ENCODE data around the gene SUGCT. TPM values are rescaled to one million over a fixed set of nuclear protein-coding genes. Genes with fewer than 3 reads are reported as not detected.

The SUGCT gene
- total RNA-seq, 1 experiment from 2014 or later = 17.1 TPM

GRCh38 chr7:40348126-40348728 lies 213.4 kb downstream of the SUGCT start:
- H3K27me3 ChIP-seq (replicated peaks) = no peaks in the 10 kb centered on the region; the same call in 1 of the 2 replicates
- H3K36me3 ChIP-seq = no peaks in the 10 kb centered on the region
- no peaks in the 10 kb centered on the region for H3K9me3 ChIP-seq (replicated peaks)
- DNase-seq (ENCODE audit: low read depth in 1 of 2, low spot score in 2 of 2) = no peak
- H3K4me1 ChIP-seq (replicated peaks) = no peaks in the 10 kb centered on the region
- no peak overlapping the region for H3K27ac ChIP-seq
- no peak overlapping the region for H3K4me3 ChIP-seq

DNA sequence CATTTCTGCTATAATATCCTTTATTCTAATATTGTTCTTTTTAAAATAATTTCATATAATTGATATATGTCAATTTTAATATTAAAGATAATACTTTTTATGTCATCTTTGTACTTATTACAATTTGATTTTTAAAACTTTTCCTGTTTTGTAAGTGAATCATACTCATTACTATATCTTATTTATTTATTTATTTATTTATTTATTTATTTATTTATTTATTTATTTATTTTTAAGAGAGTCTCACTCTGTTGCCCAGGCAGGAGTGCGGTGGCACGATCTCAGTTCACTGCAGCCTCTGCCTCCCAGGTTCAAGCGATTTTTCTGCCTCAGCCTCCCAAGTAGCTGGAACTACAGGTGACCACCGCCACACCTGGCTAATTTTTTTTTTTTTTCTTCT lies 215.3 kb downstream of the SUGCT start:
- Histone ChIP-seq H3K27me3 (replicated peaks) (no peaks in the 10 kb centered on the region), H3K27ac (no peak overlapping the region), H3K9me3 (replicated peaks) (no peaks in the 10 kb centered on the region), H3K4me3 (no peak overlapping the region), H3K4me1 (replicated peaks) (no peaks in the 10 kb centered on the region), H3K36me3 (no peaks in the 10 kb centered on the region)
- DNase-seq (ENCODE audit: low read depth in 1 of 2, low spot score in 2 of 2) = no peak

DNA sequence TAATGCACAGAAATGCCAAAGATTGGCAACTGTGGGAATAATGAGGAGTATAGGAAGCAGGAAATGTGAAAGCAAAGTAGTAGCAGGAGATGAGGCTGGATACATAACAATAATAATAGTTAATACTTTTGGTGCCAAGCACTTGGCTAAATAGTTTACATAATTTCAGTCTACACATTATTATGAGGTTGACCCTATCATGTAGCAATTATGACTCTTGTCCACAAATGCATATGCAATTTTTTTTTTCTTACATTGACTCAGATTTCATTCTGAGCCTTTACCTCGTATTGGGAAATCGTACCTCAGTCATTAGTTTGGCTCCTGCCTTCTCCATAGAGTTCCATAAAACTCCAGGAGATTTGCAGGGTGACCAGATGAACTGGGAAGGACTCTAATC lies 219.9 kb downstream of the SUGCT start:
- no peak for DNase-seq (ENCODE audit: low read depth in 1 of 2, low spot score in 2 of 2)
- Histone ChIP-seq H3K27me3 (replicated peaks) (no peaks in the 10 kb centered on the region), H3K4me3 (no peak overlapping the region), H3K36me3 (no peaks in the 10 kb centered on the region), H3K4me1 (replicated peaks) (no peaks in the 10 kb centered on the region), H3K9me3 (replicated peaks) (no peaks in the 10 kb centered on the region), H3K27ac (no peak overlapping the region)

DNA sequence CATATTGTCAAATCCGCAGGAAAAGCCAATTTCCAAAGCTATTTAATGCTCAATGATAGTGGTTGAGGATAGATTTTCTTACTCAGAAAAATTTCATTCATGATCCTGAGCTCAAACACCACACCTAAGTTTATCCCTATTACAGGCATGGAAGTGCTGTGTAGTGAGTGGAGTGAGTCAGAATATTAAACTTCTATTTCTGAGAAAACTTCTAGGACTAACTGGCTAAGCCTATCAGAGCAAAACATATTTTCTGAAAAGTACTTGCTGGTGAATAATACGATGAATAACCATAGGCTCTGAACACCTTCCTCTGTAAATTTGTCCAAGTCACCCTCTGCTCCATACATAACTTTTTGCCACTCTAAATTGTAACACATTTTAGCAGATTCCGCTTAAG lies 221.5 kb downstream of the SUGCT start:
- Histone ChIP-seq H3K36me3 (no peaks in the 10 kb centered on the region), H3K27me3 (replicated peaks) (no peaks in the 10 kb centered on the region), H3K27ac (no peak overlapping the region), H3K4me3 (no peak overlapping the region), H3K4me1 (replicated peaks) (no peaks in the 10 kb centered on the region), H3K9me3 (replicated peaks) (no peaks in the 10 kb centered on the region)
- DNase-seq (ENCODE audit: low read depth in 1 of 2, low spot score in 2 of 2) = no peak

- Histone ChIP-seq H3K27me3 (replicated peaks) (no peaks in the 10 kb centered on the region), H3K36me3 (no peaks in the 10 kb centered on the region), H3K4me3 (no peak overlapping the region), H3K9me3 (replicated peaks) (no peaks in the 10 kb centered on the region), H3K4me1 (replicated peaks) (no peaks in the 10 kb centered on the region), H3K27ac (no peak overlapping the region)
- DNase-seq (ENCODE audit: low read depth in 1 of 2, low spot score in 2 of 2) = peak in 1 of 2 experiments; percentile 8
Observed at GRCh38 chr7:40356871-40357709, 222.3 kb downstream of the SUGCT start.

GRCh38 chr7:40369641-40370277 lies 235.0 kb downstream of the SUGCT start:
- Histone ChIP-seq H3K4me1 (replicated peaks) (no peaks in the 10 kb centered on the region), H3K27ac (no peak overlapping the region)

DNA sequence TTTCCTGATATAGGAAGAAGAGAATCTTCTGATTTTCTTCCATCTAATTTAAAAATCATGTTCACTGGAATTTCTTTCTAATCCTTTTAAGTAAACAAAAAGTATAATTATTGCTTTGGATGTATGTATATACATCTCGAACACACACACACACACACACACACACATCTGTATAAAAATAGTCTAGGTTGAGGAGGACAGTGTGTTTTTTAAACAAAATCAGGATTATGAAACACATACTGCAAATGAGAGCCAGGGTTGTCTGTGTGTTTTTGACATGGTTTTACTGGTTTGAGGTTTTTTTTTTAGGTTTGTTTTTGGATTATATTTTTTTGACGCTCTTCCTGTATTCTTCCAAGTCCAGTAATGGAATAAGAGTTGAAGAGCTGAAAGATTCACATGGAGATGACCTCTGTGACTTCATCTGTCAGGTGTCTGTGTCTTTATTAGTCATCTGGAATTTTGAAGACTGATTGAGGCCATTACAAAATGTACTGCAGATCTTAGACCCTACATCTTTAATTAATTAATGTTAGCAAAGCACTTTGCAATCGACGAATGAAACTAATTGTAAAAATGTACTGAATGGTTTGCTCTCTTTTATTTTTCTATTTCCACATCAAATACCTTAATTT lies 237.1 kb downstream of the SUGCT start:
- no peak overlapping the region for H3K27ac ChIP-seq
- no peaks in the 10 kb centered on the region for H3K9me3 ChIP-seq (replicated peaks)
- H3K36me3 ChIP-seq = no peaks in the 10 kb centered on the region
- no peaks in the 10 kb centered on the region for H3K4me1 ChIP-seq (replicated peaks)
- no peak overlapping the region for H3K4me3 ChIP-seq
- no peaks in the 10 kb centered on the region for H3K27me3 ChIP-seq (replicated peaks)
- no peak for DNase-seq (ENCODE audit: low read depth in 1 of 2, low spot score in 2 of 2)

More at GRCh38 chr7:40369641-40370277, 235.0 kb downstream of the SUGCT start:
- Histone ChIP-seq H3K27me3 (replicated peaks) (no peaks in the 10 kb centered on the region), H3K36me3 (no peaks in the 10 kb centered on the region), H3K4me3 (no peak overlapping the region), H3K9me3 (replicated peaks) (no peaks in the 10 kb centered on the region)
- no peak for DNase-seq (ENCODE audit: low read depth in 1 of 2, low spot score in 2 of 2)

DNA sequence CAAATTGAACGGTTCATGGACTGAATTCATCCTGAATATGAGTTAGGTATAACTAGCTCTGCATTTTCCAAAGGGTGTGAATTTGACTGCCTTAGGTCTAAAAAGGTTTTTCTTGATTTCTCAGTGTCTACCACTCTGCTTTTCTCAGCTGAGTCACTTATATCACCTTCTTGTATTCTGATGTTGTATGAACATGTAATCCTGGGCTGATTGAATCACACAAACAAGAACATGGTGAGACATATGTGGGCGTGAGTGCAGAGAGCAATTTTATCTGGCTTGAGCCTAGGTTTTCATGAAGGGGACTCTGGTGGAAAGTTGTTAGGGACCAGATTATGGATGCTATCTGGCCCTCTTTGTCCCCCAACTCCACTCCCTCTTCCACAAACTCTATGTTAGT lies 239.8 kb downstream of the SUGCT start:
- no peaks in the 10 kb centered on the region for H3K36me3 ChIP-seq
- DNase-seq (ENCODE audit: low read depth in 1 of 2, low spot score in 2 of 2) = no peak
- no peaks in the 10 kb centered on the region for H3K4me1 ChIP-seq (replicated peaks)
- H3K27ac ChIP-seq = no peak overlapping the region
- no peak overlapping the region for H3K4me3 ChIP-seq
- no peaks in the 10 kb centered on the region for H3K27me3 ChIP-seq (replicated peaks)
- H3K9me3 ChIP-seq (replicated peaks) = no peaks in the 10 kb centered on the region

DNA sequence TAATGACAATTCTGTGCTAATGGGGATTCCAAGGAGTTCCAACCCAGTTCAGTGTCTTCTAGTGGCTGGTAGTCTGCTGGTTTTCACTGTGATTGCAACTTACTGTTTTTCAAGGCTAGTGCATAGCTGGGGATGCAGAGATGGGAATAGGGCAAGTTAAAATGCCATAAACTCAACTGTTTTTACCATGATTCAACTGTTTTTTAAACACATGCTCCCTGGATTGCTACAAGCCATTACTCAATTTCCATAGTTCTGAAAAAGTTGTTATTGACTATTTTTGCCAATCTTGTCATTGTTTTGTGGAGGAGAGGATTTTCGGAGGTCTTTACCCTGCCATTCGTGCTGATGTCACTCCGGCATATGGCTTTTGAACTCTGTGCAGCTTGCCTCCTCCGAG lies 245.3 kb downstream of the SUGCT start:
- Histone ChIP-seq H3K9me3 (replicated peaks) (no peaks in the 10 kb centered on the region), H3K27ac (no peak overlapping the region), H3K27me3 (replicated peaks) (no peaks in the 10 kb centered on the region), H3K4me1 (replicated peaks) (no peaks in the 10 kb centered on the region), H3K4me3 (no peak overlapping the region), H3K36me3 (no peaks in the 10 kb centered on the region)
- DNase-seq (ENCODE audit: low read depth in 1 of 2, low spot score in 2 of 2) = no peak

- DNase-seq (ENCODE audit: low read depth in 1 of 2, low spot score in 2 of 2) = no peak
- Histone ChIP-seq H3K4me3 (no peak overlapping the region), H3K36me3 (no peaks in the 10 kb centered on the region), H3K4me1 (replicated peaks) (no peaks in the 10 kb centered on the region), H3K27ac (no peak overlapping the region), H3K27me3 (replicated peaks) (no peaks in the 10 kb centered on the region), H3K9me3 (replicated peaks) (no peaks in the 10 kb centered on the region)
Observed at GRCh38 chr7:40382145-40382544, 247.3 kb downstream of the SUGCT start.

DNA sequence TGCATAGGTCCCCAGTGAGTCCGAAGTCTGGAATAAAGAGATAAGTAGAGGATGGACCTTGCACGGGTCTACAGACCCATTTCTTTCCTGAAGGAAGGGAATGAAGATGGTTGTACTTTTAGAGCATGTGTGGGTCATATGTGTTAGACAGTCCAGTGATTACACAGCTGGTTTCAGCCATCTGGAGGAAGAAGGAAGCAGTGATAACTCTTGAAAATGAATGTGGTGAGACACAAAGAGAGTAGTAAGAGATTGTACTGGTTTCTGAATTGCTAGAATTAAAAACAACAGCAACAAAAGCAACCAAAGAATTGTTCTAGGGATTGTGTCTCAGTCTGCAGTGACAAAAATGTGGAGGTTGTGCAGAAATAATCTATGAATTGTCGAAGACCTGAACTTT lies 258.9 kb downstream of the SUGCT start:
- H3K36me3 ChIP-seq = no peaks in the 10 kb centered on the region
- no peaks in the 10 kb centered on the region for H3K4me1 ChIP-seq (replicated peaks)
- H3K27me3 ChIP-seq (replicated peaks) = no peaks in the 10 kb centered on the region
- H3K27ac ChIP-seq = no peak overlapping the region
- DNase-seq (ENCODE audit: low read depth in 1 of 2, low spot score in 2 of 2) = no peak
- H3K4me3 ChIP-seq = no peak overlapping the region
- H3K9me3 ChIP-seq (replicated peaks) = no peaks in the 10 kb centered on the region

DNA sequence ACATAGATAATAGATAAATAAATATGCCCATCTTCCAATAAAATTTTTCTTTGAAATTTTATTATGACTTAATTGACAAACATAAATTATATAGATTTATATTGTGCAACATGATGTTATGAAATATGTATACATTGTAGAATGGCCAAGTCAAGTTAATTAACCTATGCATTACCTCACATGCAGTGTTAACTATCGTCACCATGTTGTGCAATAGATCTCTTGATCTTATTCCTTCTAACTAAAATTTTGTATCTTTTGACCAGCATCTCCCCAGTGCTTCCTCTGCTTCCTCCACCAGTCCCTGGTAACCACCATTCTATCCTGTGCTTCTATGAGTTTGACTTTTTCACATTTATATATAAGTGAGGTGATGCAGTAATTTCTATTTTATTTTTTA lies 259.6 kb downstream of the SUGCT start:
- Histone ChIP-seq H3K36me3 (no peaks in the 10 kb centered on the region), H3K4me3 (no peak overlapping the region), H3K9me3 (replicated peaks) (no peaks in the 10 kb centered on the region), H3K27ac (no peak overlapping the region), H3K4me1 (replicated peaks) (no peaks in the 10 kb centered on the region), H3K27me3 (replicated peaks) (no peaks in the 10 kb centered on the region)
- DNase-seq (ENCODE audit: low read depth in 1 of 2, low spot score in 2 of 2) = no peak

GRCh38 chr7:40400525-40400924 lies 265.7 kb downstream of the SUGCT start:
- Histone ChIP-seq H3K27me3 (replicated peaks) (no peaks in the 10 kb centered on the region), H3K4me3 (no peak overlapping the region), H3K27ac (no peak overlapping the region), H3K4me1 (replicated peaks) (no peaks in the 10 kb centered on the region), H3K9me3 (replicated peaks) (no peaks in the 10 kb centered on the region), H3K36me3 (no peaks in the 10 kb centered on the region)
- no peak for DNase-seq (ENCODE audit: low read depth in 1 of 2, low spot score in 2 of 2)

DNA sequence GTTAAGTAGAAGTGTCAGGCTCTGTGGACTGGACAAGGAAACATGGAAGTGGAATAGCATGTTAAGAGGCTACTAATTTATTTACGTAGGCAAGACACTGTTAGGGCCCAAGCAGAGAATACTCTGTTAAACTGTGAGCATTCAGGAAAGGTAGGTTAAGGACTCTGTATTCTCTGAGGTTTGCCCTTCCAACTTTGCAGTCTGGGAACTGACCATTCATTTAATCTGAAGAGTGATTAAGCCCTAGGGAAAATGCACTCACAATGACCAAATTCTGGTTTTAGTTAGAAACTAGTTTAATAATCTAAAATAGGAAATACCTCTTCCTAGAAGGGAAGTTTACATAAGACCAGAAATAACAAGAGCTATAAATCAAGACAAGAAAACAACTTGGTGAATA lies 266.6 kb downstream of the SUGCT start:
- no peaks in the 10 kb centered on the region for H3K9me3 ChIP-seq (replicated peaks)
- no peak for DNase-seq (ENCODE audit: low read depth in 1 of 2, low spot score in 2 of 2)
- H3K27ac ChIP-seq = no peak overlapping the region
- no peaks in the 10 kb centered on the region for H3K4me1 ChIP-seq (replicated peaks)
- H3K27me3 ChIP-seq (replicated peaks) = no peaks in the 10 kb centered on the region
- H3K36me3 ChIP-seq = no peaks in the 10 kb centered on the region
- H3K4me3 ChIP-seq = no peak overlapping the region
